Left colon (tissue), 2 donors: ENCODE measurements around the gene SEMA3F. TPM values are rescaled to one million over a fixed set of nuclear protein-coding genes. Genes with fewer than 3 reads are reported as not detected.

ENCODE experiments used
- ATAC-seq: fragments of 200-7000 bp; cut with Tn5 transposase; one replicate; pipeline ENCODE4 v1.9.1; 2020; ENCODE audit warnings: mild to moderate bottlenecking, moderate library complexity
- DNase-seq, 2 donors: peaks; one replicate each; pipeline ENCODE4 v3.0.0-alpha.2; 2020
- intact Hi-C, 2 donors: fragments of 100-400 bp; cut with DNase I in 1 of 2; cut with micrococcal nuclease in 1 of 2; formaldehyde crosslinking; loops; one replicate each; pipeline versions ENCODE4 v1.11.2 to v1.14.0; 2022; cut with DNase I, micrococcal nuclease
- microRNA-seq, 2 donors: library from miRNA; unstranded; fragments of <30 nt; microRNA quantifications; one replicate each; pipeline versions ENCODE4 v1.1.0 to v1.2.0, GENCODE V29; 2020
- total RNA-seq, 2 donors: library from RNA; stranded (reverse); fragmentation: NEBNext Ultra II Directional; extraction: Animal tissue kit (Norgen Biotek cat#: 25700); gene quantifications; one replicate each; pipeline ENCODE4 v1.2.1, GENCODE V29; 2021
- donor health status: DM: no; HTN: no; CAD: no.
- donor health status: DM: yes; HTN: yes; CAD: no.

Gene SEMA3F
- total RNA-seq, 2 donors from 2014 or later = 11.5 to 12.1 TPM

GRCh38 chr3:50235716-50236483 is 80.8 kb downstream of the SEMA3F start, which contains the start of gene GNAI2:
TSS of gene GNAI2 (plus strand) at chr3:50236204. CDS start at chr3:50236336, 132 bp downstream.
- intact Hi-C loops = no loop called here
- ATAC-seq (peak; percentile 87), DNase-seq (peak; percentile 98 to 99)

GRCh38 chr3:50236484-50237132 is 81.5 kb downstream of the SEMA3F start:
- DNase-seq = no peak
- intact Hi-C loops = no loop called here

DNA sequence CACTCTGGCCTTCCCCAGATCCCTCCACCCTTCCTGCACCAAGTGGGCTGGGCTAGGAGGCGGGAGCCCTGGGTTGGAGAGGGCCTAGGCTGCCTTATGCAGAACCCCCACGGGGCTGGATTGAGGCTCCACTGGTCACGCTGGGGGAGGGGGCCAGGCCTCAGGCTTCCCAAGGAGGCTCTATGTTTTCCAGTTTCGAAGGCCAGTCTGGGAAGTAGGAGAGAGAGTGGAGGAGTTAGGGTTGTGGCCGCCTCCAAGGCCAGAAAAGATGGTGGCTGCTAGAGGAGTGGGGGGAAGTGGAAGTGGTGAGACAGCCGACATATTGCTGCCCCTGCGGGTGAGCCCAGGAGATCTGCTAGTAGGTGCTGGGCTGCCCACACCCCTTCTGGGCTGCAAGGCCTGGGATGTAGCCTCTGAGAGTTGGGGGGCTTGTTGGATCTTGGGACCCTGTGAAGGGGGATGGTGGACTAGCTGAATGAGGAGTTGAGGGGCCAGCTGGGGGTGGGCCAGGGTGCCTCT is 82.1 kb downstream of the SEMA3F start:
- intact Hi-C loops = no loop called here
- peak in 1 of 2 donors; percentile 39 for DNase-seq
- ATAC-seq = no peak

More at GRCh38 chr3:50236484-50237132, 81.5 kb downstream of the SEMA3F start:
- ATAC-seq = no peak

DNA sequence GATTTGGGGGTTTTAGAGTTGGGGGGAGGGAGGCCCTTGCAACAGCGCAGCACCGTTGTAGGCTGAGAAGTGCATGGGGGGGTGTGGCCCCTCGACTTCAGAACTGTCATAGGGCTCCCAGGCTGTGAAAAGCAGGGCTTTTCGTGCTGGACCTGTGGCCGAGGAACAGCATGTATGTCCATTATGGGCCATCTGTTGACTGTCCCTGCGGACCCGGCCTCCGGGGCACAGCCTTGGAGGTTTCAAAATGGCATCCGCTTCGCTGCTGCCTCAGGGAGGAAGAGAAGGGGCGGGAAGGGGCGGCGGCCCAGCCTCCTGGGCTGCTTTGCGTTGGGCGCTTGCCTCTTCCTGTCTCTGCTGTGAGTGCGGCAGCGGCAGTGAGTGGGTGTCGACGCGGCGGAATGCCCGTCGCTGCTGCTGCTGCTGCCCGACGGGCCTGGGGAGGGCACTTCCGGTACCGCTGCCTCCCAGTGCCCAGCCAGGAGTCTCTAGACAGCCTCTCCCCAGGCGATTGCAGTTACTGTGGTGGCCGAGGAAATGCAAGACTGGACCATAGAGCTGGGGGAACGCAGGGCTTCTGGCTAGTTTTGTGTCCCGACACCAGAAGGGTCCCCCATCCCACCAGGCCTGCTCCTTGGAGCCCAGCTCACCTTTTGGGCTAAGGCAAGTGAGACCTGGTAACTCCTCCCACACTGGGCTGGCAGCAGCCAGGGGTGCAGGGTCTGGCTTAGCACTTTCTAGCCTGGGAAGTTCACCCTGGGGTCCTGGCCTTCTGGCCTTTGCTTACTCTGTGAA is 82.8 kb downstream of the SEMA3F start:
- intact Hi-C loops = no loop called here
- ATAC-seq (no peak), DNase-seq (peak; percentile 81 to 83)

- peak; percentile 93 to 94 for DNase-seq
- peak; percentile 62 for ATAC-seq
- intact Hi-C loops = no loop called here
Observed at GRCh38 chr3:50238549-50239026, 83.5 kb downstream of the SEMA3F start.

Small RNA genes lying within 50 kb of the gene (microRNA-seq; reads per million reads assigned to microRNA genes)
- gene MIR566 = 0 reads per million in 2 donors
- 0 reads per million in 2 donors for gene MIR5787

Other genes starting within 250 kb of the SEMA3F start
- gene MON1A, start 225.5 kb upstream of the SEMA3F start, total RNA-seq = 1 to 10 TPM; 9.4 TPM
- 10 to 100 TPM; 63.7 to 76.6 TPM for gene RBM6, start 215.2 kb upstream of the SEMA3F start, total RNA-seq
- gene RBM5, start 66.4 kb upstream of the SEMA3F start, total RNA-seq = 100 to 1,000 TPM; 124 to 135 TPM
- not detected for gene GNAT1, start 36.3 kb downstream of the SEMA3F start, total RNA-seq
- gene SLC38A3, start 49.9 kb downstream of the SEMA3F start, total RNA-seq = not detected
- 10 to 100 TPM; 46.1 to 81.3 TPM for gene GNAI2, start 80.9 kb downstream of the SEMA3F start, total RNA-seq
- gene SEMA3B, start 113.8 kb downstream of the SEMA3F start, total RNA-seq = 100 to 1,000 TPM in 1 of 2 donors, 10 to 100 TPM in 1; 56.8 to 116 TPM
- gene LSMEM2, start 123.8 kb downstream of the SEMA3F start, total RNA-seq = not detected
- gene IFRD2, start 137.1 kb downstream of the SEMA3F start, total RNA-seq = 10 to 100 TPM; 48.8 to 68.6 TPM
- gene HYAL3, start 144.1 kb downstream of the SEMA3F start, total RNA-seq = 1 to 10 TPM; 2.2 to 2.8 TPM
- 10 to 100 TPM in 1 of 2 donors, 1 to 10 TPM in 1; 9.8 to 11.2 TPM for gene NAA80, start 144.1 kb downstream of the SEMA3F start, total RNA-seq
- gene HYAL1, start 148.2 kb downstream of the SEMA3F start, total RNA-seq = 10 to 100 TPM in 1 of 2 donors, 1 to 10 TPM in 1; 6.9 to 16.4 TPM
- gene HYAL2, start 167.4 kb downstream of the SEMA3F start, total RNA-seq = 10 to 100 TPM; 27.9 to 34.7 TPM
- 10 to 100 TPM; 26.7 to 29.1 TPM for gene TUSC2, start 172.9 kb downstream of the SEMA3F start, total RNA-seq
- gene RASSF1, start 185.5 kb downstream of the SEMA3F start, total RNA-seq = 10 to 100 TPM; 14.5 to 15.0 TPM
- gene ZMYND10, start 190.4 kb downstream of the SEMA3F start, total RNA-seq = under 1 TPM; 0.47 to 0.49 TPM
- gene NPRL2, start 195.5 kb downstream of the SEMA3F start, total RNA-seq = 10 to 100 TPM; 18.1 to 23.5 TPM
- gene CYB561D2, start 195.5 kb downstream of the SEMA3F start, total RNA-seq = 10 to 100 TPM; 35.8 to 36.9 TPM
- 10 to 100 TPM; 44.6 to 48.3 TPM for gene TMEM115, start 204.2 kb downstream of the SEMA3F start, total RNA-seq